ENCODE data around the gene PTPRD. TPM values are rescaled to one million over a fixed set of nuclear protein-coding genes. Genes with fewer than 3 reads are reported as not detected.

Gene PTPRD
- total and polyA plus RNA-seq, 2 donors (not counting 1 experiment from before 2014, with no cell fraction given), result not detected

DNA sequence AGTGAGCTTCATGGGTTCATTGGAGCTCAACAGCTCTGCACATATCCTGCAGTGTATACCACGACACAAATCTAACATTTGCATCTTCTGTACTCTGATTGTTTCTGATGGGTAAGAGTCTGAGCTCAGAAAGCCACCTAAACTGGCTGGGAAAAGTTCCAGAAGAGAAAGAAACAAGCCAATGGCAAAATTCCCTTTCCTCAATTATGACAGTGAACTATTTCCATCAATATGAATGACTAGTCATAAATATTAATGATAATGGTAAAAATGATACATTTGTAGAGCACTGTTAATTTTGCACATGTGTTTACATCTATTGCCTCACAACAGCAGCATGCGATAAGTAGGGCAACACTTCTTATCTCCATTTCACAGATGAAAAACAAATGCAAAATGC is 1711.7 kb downstream of the PTPRD start:
- Histone ChIP-seq H4K20me1 (ENCODE audit: control insufficient read depth, insufficient read depth, low read length, poor library complexity, severe bottlenecking) (no peaks in the 10 kb centered on the region), H2AFZ (ENCODE audit: insufficient read depth, low read depth, low read length, poor library complexity, severe bottlenecking) (no peak overlapping the region), H3K4me1 (ENCODE audit: control insufficient read depth in 2 of 2, insufficient read depth in 2 of 2, low read length in 2 of 2) (no peaks in the 10 kb centered on the region), H3K79me2 (ENCODE audit: control insufficient read depth, insufficient read depth, low read length) (no peaks in the 10 kb centered on the region), H3K9ac (ENCODE audit: low read length) (no peak overlapping the region), H3K36me3 (replicated peaks in 1 of 2; ENCODE audit: control extremely low read depth in 1 of 2, control insufficient read depth in 1 of 2, extremely low read depth in 1 of 2, insufficient read depth in 2 of 2, low read length in 1 of 2) (no peaks in the 10 kb centered on the region), H3K9me3 (ENCODE audit: control extremely low read depth in 1 of 3, control insufficient read depth in 2 of 3, insufficient read depth in 1 of 3, low read length in 2 of 3) (no peaks in the 10 kb centered on the region), H3K4me3 (ENCODE audit: control extremely low read depth in 1 of 5, extremely low read depth in 1 of 5, insufficient read depth in 1 of 5, low read depth in 2 of 5, low read length in 4 of 5) (no peak overlapping the region), H3K27me3 (replicated peaks in 1 of 4; ENCODE audit: control extremely low read depth in 1 of 4, control insufficient read depth in 3 of 4, insufficient read depth in 4 of 4, low read length in 3 of 4) (no peaks in the 10 kb centered on the region), H3K4me2 (replicated peaks; ENCODE audit: low read depth, low read length, poor library complexity, severe bottlenecking) (no peak overlapping the region), H3K27ac (ENCODE audit: low read length in 2 of 2) (no peak overlapping the region)
- no peak overlapping the region for H3K27ac Mint-ChIP-seq
- intact Hi-C loops (cut with micrococcal nuclease), result no loop called here
- H3K27me3 Mint-ChIP-seq, result no peaks in the 10 kb centered on the region
- DNase-seq (no peak), ATAC-seq (ENCODE audit: low read depth) (no peak)
- CTCF ChIA-PET, result no interaction called here
- no peaks in the 10 kb centered on the region for H3K9me3 Mint-ChIP-seq (ENCODE audit: insufficient read depth)
- WGBS (ENCODE audit: insufficient coverage), result no CpG with 5 or more reads among the region's 2 CpGs
- TF ChIP-seq, protein P1, sequence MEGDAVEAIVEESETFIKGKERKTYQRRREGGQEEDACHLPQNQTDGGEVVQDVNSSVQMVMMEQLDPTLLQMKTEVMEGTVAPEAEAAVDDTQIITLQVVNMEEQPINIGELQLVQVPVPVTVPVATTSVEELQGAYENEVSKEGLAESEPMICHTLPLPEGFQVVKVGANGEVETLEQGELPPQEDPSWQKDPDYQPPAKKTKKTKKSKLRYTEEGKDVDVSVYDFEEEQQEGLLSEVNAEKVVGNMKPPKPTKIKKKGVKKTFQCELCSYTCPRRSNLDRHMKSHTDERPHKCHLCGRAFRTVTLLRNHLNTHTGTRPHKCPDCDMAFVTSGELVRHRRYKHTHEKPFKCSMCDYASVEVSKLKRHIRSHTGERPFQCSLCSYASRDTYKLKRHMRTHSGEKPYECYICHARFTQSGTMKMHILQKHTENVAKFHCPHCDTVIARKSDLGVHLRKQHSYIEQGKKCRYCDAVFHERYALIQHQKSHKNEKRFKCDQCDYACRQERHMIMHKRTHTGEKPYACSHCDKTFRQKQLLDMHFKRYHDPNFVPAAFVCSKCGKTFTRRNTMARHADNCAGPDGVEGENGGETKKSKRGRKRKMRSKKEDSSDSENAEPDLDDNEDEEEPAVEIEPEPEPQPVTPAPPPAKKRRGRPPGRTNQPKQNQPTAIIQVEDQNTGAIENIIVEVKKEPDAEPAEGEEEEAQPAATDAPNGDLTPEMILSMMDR (IDR thresholded peaks at IDR 0.05), result no peak
- no peak for TF ChIP-seq EZH2 (IDR thresholded peaks at IDR 0.05; ENCODE audit: borderline replicate concordance, insufficient read depth, low read depth, low read length, poor library complexity, severe bottlenecking)
- H3K4me1 Mint-ChIP-seq, result no peaks in the 10 kb centered on the region
- POLR2A ChIA-PET, result no interaction called here
- H3K4me3 Mint-ChIP-seq, result no peak overlapping the region

GRCh38 chr9:8899511-8899910 is 1713.3 kb downstream of the PTPRD start:
- TF ChIP-seq EZH2 (IDR thresholded peaks at IDR 0.05; ENCODE audit: borderline replicate concordance, insufficient read depth, low read depth, low read length, poor library complexity, severe bottlenecking), result no peak
- TF ChIP-seq, protein P1 (IDR thresholded peaks at IDR 0.05), result no peak
- DNase-seq (no peak), ATAC-seq (ENCODE audit: low read depth) (no peak)
- intact Hi-C loops (cut with micrococcal nuclease), result no loop called here
- H3K27ac Mint-ChIP-seq, result no peak overlapping the region
- H3K9me3 Mint-ChIP-seq (ENCODE audit: insufficient read depth), result no peaks in the 10 kb centered on the region
- no peaks in the 10 kb centered on the region for H3K4me1 Mint-ChIP-seq
- Histone ChIP-seq H3K4me2 (replicated peaks; ENCODE audit: low read depth, low read length, poor library complexity, severe bottlenecking) (no peak overlapping the region), H3K9me3 (ENCODE audit: control extremely low read depth in 1 of 3, control insufficient read depth in 2 of 3, insufficient read depth in 1 of 3, low read length in 2 of 3) (no peaks in the 10 kb centered on the region), H3K9ac (ENCODE audit: low read length) (no peak overlapping the region), H3K79me2 (ENCODE audit: control insufficient read depth, insufficient read depth, low read length) (no peaks in the 10 kb centered on the region), H3K4me3 (ENCODE audit: control extremely low read depth in 1 of 5, extremely low read depth in 1 of 5, insufficient read depth in 1 of 5, low read depth in 2 of 5, low read length in 4 of 5) (no peak overlapping the region), H4K20me1 (ENCODE audit: control insufficient read depth, insufficient read depth, low read length, poor library complexity, severe bottlenecking) (no peaks in the 10 kb centered on the region), H3K27me3 (replicated peaks in 1 of 4; ENCODE audit: control extremely low read depth in 1 of 4, control insufficient read depth in 3 of 4, insufficient read depth in 4 of 4, low read length in 3 of 4) (no peaks in the 10 kb centered on the region), H2AFZ (ENCODE audit: insufficient read depth, low read depth, low read length, poor library complexity, severe bottlenecking) (no peak overlapping the region), H3K4me1 (ENCODE audit: control insufficient read depth in 2 of 2, insufficient read depth in 2 of 2, low read length in 2 of 2) (no peaks in the 10 kb centered on the region), H3K27ac (ENCODE audit: low read length in 2 of 2) (no peak overlapping the region), H3K36me3 (replicated peaks in 1 of 2; ENCODE audit: control extremely low read depth in 1 of 2, control insufficient read depth in 1 of 2, extremely low read depth in 1 of 2, insufficient read depth in 2 of 2, low read length in 1 of 2) (no peaks in the 10 kb centered on the region)
- 79% methylated on average over 3 of the region's 4 CpGs for WGBS (ENCODE audit: insufficient coverage)
- H3K4me3 Mint-ChIP-seq, result no peak overlapping the region
- ChIA-PET CTCF (no interaction called here), POLR2A (no interaction called here)
- no peaks in the 10 kb centered on the region for H3K27me3 Mint-ChIP-seq

Measured in B cell (primary cell).